GM18868 (cell line): Measurements from ENCODE around the gene ZNF672.
"Not testable (repeated sequence)": the region's sequence is repeated elsewhere in the genome, so short reads cannot be mapped to it uniquely, and the experiment has no call there.

ENCODE experiments used
- ATAC-seq: cut with Tn5 transposase; IDR thresholded peaks from one replicate; pipeline ENCODE4 v1.9.1; 2021; ENCODE audit warnings: mild to moderate bottlenecking, moderate library complexity; ENCODE audit not compliant: unreplicated experiment

The ZNF672 gene

DNA sequence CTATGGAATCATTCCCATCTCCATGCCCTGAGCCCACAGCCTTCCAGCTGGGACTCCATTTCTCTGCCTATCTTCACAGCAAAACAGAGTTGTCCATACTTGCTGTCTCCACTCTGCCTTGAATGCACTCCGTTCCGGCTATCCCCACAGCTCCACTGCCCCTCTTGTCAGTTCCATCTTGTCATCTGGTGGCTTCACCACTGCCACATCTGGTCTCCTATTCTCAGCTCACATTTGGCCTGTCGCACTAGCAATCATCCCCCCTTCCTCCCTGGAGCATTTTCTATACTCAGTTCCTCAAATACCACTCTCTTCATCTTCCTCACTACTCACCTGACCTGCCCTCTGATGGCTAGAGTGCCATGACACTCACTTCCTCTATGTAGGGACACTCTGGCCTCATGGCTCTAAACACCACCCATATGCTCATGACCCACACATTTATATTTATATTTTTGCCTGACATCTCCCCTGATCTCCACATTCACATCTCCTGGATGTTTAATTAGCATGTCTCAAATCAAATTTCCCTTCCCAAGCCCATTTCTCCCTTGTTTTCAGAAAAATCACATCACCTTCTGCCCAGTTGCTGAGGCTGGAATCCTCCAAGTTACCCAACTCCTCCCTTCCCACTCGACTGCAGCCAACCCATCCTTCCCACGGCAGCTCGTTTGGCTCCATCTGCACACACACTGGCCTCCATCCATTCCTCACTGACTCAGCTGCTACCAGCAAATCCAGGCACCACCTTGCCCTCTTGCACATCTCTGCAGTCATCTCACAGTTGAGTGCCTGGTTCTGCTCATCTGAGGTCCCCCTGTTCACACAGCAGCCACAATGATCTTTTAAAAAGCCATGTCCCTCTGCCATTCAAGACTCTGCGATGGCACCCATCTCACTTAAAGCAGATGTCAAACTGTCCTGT, 14.7 kb downstream of the ZNF672 start:
- peak; percentile 28 for ATAC-seq

DNA sequence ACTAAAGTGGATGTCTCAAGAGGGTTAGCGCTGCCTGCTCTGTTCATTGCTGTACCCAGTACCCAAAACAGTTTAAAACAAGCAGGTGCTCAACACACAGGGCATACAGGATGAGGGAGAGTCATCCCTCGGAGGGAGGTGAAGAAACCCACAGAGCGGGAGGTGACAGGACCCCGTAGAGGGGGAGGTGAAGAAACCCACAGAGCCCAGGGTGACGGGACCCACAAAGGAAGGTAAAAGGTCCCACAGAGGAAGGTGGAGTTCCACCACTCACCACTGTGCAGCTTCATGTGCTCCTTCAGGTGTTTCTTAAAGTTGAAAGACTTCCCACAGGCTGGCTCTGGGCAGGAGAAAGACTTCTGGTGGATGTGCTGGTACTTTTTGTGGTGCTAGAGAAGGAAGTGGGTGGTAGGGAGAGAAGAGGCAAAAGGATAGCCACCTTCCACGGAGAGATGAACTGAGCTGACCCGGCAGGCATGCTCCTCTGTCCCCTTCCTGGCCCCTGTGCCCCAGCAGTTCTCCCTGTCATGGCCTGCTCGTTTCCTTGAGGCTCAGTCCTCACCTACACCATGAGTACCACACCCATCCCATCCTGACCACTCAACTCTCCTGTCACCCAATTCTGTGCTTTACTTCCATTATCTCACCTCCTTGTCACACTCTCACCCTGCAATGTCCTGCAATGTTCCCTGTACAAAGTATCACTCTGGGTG, 15.8 kb downstream of the ZNF672 start:
- ATAC-seq = no peak

GRCh38 chr1:248855580-248855979, 17.6 kb downstream of the ZNF672 start:
- no peak for ATAC-seq

DNA sequence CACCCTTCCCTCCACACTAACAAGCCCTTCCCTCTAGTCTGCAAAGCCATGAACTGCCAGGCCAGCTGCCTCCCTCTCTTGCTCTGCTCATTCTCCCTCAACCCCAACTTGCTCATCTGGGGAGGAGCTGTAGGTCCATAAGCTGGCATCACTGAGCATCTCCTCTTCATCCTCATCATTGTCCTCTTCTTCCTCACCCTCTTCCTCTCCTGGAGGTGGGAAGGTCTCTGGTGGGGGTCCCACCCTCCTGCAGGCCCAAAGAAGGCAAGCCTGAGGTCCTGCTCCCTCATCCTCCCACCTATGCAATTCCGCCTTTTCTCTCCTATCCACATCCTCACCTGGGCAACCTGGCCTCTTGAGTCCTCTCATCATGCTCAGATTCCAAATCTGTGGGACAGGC, 18.2 kb downstream of the ZNF672 start:
- no peak for ATAC-seq

- ATAC-seq = no peak
Observed at GRCh38 chr1:248857201-248857600, 19.2 kb downstream of the ZNF672 start.

DNA sequence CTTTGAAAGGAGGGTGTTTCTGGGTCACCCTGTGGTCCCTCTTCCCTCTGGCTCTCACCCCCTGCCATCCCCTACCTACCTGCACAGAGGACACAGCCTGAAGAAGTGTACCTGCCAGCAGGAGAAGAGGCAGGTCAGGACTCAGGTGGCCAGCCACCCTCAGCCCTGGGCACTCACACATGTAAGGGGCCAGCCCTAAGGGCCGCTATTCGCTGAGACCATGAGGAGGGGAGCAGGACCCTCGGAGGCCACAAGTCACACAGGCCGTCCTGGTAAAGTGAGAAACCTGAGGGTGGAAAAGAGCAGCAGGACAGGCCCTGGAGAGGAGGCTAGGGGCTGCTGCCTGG, 19.7 kb downstream of the ZNF672 start:
- ATAC-seq = no peak

- peak; percentile 32 for ATAC-seq
Observed at GRCh38 chr1:248858096-248858890, 20.3 kb downstream of the ZNF672 start.

DNA sequence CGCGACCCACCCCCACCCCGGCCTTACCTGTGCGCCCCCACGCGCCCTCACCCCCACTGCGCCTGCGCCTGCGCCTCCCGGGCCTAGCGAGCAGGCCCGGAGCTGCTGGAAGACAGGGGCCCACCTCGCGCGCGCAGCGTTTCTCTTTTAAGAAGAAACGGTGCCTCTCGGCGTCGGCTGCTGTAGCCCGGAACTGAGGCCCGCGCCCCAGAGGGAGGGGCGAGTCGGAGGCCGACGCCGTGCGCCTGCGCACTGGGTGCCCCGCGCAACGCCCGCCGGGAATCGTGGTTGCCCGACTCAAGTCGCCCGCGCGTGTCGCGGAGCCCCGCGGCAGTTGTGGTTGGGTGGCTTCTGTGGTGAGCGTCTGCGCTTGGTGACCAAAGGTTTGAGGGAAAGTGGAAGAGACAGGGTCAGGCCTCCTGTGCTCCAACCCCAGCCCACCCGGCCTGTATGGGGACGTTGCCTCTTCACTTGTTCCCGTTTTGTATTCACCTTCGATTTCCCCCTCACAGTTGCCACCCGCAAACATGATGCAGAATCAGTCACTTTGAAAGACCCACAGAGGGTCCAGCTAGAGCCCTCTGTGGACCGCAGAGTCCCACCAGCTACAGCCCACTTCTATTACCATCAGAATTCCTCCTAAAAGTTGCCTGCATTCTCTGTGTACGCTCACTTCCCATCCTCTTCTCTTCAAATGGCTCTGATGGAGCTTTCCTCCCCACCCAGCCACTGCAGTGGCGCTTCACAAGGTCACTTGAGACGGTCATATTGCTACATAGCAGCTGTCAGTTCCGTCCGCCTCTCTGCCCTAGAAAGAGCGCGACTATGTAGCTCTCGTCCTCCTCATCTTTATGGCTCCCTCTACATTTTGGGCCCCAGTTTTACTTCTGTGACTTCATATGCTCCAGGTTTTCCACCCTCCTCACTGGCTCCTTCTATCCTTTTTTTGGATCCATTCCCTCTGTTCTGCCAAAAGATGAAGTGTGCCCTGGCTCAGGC, 21.2 kb downstream of the ZNF672 start, which contains the start of gene ZNF692:
Gene ZNF692 (minus strand): TSS at position 195 of the 999 bp plus-strand sequence. CDS start 776 bp downstream, outside the sequence.
- ATAC-seq = peak; percentile 74

- ATAC-seq = no peak
Observed at GRCh38 chr1:248860007-248860406, 22.0 kb downstream of the ZNF672 start.

- ATAC-seq = no peak
Observed at GRCh38 chr1:248861616-248862015, 23.6 kb downstream of the ZNF672 start.

DNA sequence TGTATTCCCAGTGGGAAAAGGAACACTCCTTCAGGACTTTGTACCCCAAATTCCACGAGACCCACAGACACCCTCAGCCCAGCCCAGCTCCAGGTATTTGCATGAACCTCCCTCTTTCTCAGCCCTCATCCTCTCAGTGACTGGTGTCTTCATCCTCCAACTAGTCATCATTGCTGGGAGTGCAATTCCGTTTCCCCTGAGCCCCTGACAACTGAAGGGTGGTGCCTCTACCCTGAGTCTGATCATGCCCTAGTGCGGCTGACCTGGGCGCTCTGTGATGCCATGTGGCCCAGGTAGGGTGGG, 24.6 kb downstream of the ZNF672 start:
- ATAC-seq = peak; percentile 6

- ATAC-seq = peak; percentile 70
Observed at GRCh38 chr1:248862998-248863881, 25.2 kb downstream of the ZNF672 start.

DNA sequence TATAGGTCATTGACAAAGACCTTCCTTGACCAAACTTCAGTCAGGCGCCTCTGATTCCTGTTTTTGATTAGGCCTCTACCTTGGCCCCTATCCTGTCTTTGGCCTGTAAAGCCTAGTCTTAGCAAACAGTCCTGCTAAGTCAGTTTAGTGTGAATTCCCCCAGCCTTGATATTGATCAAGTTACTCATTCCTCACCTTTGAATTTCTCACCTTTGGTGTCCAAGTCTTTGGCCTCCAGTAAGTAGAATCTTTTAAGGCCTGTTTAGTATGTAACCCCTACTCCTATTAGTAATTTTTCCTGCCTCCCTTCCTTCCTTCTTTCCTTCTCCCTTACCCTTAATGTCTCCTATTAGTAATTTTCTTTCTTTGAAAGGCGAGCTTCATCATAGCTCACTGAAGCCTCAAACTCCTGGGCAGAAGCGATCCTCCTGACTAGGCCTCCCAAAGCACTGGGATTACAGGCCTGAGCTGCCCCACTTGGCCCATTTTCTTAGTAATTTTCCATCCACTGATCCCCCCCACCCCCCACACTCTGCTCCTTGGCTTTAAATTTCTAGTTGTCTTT, 33.9 kb downstream of the ZNF672 start:
- ATAC-seq = no peak

DNA sequence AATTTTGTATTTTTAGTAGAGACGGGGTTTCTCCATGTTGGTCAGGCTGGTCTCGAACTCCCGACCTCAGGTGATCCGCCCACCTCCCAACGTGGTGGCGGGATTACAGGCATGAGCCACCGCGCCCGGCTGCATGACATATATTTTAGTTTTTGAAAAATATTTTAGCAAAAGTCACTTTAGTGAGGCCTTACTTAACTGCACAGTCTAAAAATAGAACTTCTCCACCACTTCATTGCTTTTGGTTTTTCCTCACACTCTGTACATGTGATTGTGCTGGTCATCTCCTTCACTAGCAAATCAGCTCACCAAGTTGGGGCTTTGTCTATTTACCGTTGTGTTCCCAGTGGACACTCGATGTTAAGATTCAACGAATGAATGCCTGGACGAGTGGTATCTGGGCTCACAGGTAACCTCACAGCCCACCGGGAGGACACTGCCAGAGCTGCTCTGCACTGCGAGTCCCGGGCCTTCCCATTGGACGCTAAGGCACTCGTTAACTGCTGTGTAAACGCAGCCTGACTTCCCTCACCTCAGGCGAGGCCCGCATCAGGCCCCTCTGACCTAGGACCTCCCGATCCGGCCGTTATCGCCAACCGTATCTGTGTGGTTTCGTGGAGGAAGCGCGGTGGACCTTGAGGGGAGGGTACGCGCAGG, 34.9 kb downstream of the ZNF672 start:
- ATAC-seq = peak; percentile 36

DNA sequence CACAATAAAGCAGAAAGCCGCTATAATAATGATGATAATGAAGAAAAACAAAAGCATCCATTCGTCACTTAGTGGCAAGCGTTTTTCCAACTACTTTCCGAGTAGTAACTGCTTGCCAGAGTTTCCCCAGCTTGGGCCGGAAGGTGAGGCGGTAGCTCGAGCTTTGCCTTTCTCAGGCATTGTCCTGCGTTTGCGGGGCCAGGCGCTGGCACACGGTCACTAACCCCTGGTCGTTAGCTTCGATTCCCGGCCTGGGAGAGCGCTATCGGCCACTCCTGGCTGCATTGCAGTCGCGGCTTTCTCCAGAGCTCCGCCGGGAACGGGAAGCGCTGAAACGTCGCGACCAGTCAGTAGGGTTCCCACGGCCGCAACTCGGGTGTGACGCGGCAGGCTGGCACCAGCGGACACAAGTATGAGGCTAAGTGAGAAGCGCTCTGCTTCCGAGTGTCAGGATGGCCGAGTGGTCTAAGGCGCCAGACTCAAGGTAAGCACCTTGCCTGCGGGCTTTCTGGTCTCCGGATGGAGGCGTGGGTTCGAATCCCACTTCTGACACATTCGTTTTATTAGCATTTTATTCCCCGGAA, 35.5 kb downstream of the ZNF672 start:
- ATAC-seq = peak; percentile 75

GRCh38 chr1:248873993-248874533, 36.0 kb downstream of the ZNF672 start:
- peak; percentile 70 for ATAC-seq

DNA sequence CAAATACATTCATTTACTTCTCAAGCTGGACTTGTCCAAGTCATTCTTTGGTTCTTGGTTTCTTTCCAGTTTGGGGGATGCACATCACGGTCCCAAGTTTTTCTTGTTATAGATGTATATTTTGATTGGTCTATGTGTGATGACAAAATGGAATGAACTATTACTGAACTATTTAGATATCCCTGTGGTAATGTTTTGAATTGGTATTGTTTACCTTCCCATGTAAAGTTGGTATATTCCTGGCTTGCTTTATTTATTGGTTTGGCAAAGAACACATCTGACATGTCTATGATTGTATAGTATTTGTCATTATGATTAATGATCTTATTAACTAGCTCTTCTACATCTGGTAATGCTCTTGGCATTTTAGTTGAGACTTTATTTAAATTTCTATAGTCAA, 43.2 kb downstream of the ZNF672 start:
- ATAC-seq = no peak

GRCh38 chr1:248882427-248882826, 44.4 kb downstream of the ZNF672 start:
- not testable (repeated sequence) for ATAC-seq
